ENCODE results near the gene ARHGAP24.

Gene ARHGAP24

DNA sequence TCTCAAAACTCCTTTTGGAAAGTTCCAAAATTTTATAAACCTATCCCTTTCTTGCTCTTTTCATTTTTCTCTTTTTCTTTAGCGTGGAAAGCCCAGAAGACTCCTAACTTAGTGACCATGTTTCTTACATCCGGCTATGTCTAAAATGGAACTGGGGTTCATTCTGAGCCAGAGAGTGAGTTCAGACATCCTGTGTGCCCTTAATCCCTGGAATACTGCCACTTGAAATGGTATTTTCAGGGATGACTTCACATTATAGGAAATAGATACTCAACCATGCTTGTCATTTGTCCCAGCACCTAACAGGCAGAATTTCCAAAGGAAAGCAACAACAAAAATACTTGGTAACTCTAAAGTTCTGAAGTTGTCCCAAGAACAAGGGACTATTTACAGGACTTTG, 379.6 kb downstream of the ARHGAP24 start:
- no peak for TF ChIP-seq POLR2AphosphoS5 (IDR thresholded peaks at IDR 0.05; ENCODE audit: low read depth, low read length)
- no peak for TF ChIP-seq TAF1 (IDR thresholded peaks at IDR 0.05; ENCODE audit: borderline replicate concordance, insufficient read depth, low read length)
- TF ChIP-seq SIN3A (IDR thresholded peaks at IDR 0.05; ENCODE audit: borderline replicate concordance, insufficient read depth, low read length): no peak
- TF ChIP-seq FOXP2 (optimal IDR thresholded peaks at IDR 0.05; ENCODE audit: borderline replicate concordance, extremely low read depth, extremely low read length, insufficient read depth): no peak
- no peak for TF ChIP-seq REST (IDR thresholded peaks at IDR 0.05; ENCODE audit: insufficient read depth in 1 of 2, low read depth in 2 of 2, low read length in 2 of 2)

- TF ChIP-seq POLR2AphosphoS5 (IDR thresholded peaks at IDR 0.05; ENCODE audit: low read depth, low read length) (no peak), SIN3A (IDR thresholded peaks at IDR 0.05; ENCODE audit: borderline replicate concordance, insufficient read depth, low read length) (no peak), TAF1 (IDR thresholded peaks at IDR 0.05; ENCODE audit: borderline replicate concordance, insufficient read depth, low read length) (no peak), REST (IDR thresholded peaks at IDR 0.05; ENCODE audit: insufficient read depth in 1 of 2, low read depth in 2 of 2, low read length in 2 of 2) (no peak), FOXP2 (optimal IDR thresholded peaks at IDR 0.05; ENCODE audit: borderline replicate concordance, extremely low read depth, extremely low read length, insufficient read depth) (no peak)
Measured at GRCh38 chr4:85860066-85860740, 385.3 kb downstream of the ARHGAP24 start.

DNA sequence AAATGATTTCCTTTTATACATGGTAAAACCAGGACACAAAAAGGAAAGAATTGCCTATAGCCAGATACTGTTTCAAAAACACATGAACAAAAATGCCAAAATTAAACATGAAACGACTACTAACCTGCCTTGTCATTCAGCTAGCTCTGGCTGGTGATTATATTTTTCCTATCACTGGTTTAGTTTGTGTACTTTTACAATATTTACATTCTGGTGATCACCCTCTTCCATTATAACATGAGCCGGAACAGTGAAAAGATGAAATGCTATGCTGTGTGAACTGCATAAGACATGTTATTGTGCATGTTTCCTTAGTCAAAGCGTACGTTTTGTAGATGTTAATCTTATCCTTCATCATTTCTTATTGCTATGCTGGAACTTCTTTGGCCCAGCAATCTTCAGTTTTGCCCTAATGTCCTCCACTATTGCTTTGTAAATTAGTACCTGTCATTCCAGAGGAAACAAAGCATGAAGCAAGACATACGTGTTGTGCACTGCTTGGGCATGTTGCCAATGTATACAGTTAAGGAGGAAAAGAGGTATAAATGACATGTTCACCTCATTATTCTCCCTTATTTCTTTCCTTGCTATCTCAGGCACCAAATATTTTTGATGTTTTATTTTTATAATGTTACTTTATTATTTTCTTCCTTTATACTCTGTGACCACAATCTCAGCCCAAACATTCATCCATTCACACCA, 386.3 kb downstream of the ARHGAP24 start:
- TF ChIP-seq TAF1 (IDR thresholded peaks at IDR 0.05; ENCODE audit: borderline replicate concordance, insufficient read depth, low read length) (no peak), POLR2AphosphoS5 (IDR thresholded peaks at IDR 0.05; ENCODE audit: low read depth, low read length) (no peak), SIN3A (IDR thresholded peaks at IDR 0.05; ENCODE audit: borderline replicate concordance, insufficient read depth, low read length) (no peak), FOXP2 (optimal IDR thresholded peaks at IDR 0.05; ENCODE audit: borderline replicate concordance, extremely low read depth, extremely low read length, insufficient read depth) (no peak), REST (IDR thresholded peaks at IDR 0.05; ENCODE audit: insufficient read depth in 1 of 2, low read depth in 2 of 2, low read length in 2 of 2) (no peak)

DNA sequence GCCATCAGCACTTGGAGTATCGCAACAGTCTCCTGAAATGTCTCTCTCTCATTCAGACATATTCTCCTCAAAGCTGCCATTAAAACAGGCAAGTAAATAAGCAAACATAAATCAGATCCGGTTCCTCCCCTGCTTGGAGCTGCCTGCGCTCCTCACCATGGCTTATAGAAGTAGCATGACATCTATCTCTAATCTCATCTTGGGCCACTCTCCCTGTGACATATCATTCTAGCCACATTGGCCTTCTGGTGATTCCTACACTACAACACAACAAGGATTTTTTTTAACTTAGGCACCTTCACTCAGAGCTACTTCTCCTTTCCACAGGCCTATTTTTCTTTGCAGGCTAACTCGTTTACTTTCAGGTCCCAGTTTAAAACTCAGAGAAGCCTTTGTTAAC, 387.9 kb downstream of the ARHGAP24 start:
- TF ChIP-seq TAF1 (IDR thresholded peaks at IDR 0.05; ENCODE audit: borderline replicate concordance, insufficient read depth, low read length) (no peak), POLR2AphosphoS5 (IDR thresholded peaks at IDR 0.05; ENCODE audit: low read depth, low read length) (no peak), REST (IDR thresholded peaks at IDR 0.05; ENCODE audit: insufficient read depth in 1 of 2, low read depth in 2 of 2, low read length in 2 of 2) (no peak), SIN3A (IDR thresholded peaks at IDR 0.05; ENCODE audit: borderline replicate concordance, insufficient read depth, low read length) (no peak), FOXP2 (optimal IDR thresholded peaks at IDR 0.05; ENCODE audit: borderline replicate concordance, extremely low read depth, extremely low read length, insufficient read depth) (no peak)
